Endothelial cell of umbilical vein (primary cell): ENCODE measurements around the gene SKAP1.

Experiments
- CTCF ChIP-seq, 2 donors: IDR thresholded peaks; 1 replicate in 1 of 2; 2 replicates in 1 of 2; pipeline ENCODE4 v1.5.1; 2011; ENCODE audit warnings: low read length in 2 of 2, mild to moderate bottlenecking in 2 of 2, moderate library complexity in 2 of 2, control low read depth in 1 of 2, inconsistent platforms in 1 of 2, low read depth in 1 of 2; ENCODE audit not compliant: insufficient read depth in 1 of 2; ENCODE audit errors: extremely low read depth in 1 of 2
- EZH2 ChIP-seq: IDR thresholded peaks from 2 replicates; pipeline ENCODE4 v1.6.1; 2012; ENCODE audit warnings: borderline replicate concordance, low read depth, mild to moderate bottlenecking, moderate library complexity, low read length, inconsistent platforms; ENCODE audit not compliant: severe bottlenecking

- no peak for TF ChIP-seq EZH2
- no peak for TF ChIP-seq CTCF (IDR thresholded peaks at IDR 0.05; ENCODE audit: extremely low read depth in 1 of 2, insufficient read depth in 1 of 2, low read depth in 1 of 2, low read length in 2 of 2)
These were observed 206.1 kb downstream of the SKAP1 start for GRCh38 chr17:48223945-48224344.
